ENCODE measurements around the gene DNAJC6.
A peak's percentile ranks its signal among the peaks of the same experiment; 100 is the strongest.

DNA sequence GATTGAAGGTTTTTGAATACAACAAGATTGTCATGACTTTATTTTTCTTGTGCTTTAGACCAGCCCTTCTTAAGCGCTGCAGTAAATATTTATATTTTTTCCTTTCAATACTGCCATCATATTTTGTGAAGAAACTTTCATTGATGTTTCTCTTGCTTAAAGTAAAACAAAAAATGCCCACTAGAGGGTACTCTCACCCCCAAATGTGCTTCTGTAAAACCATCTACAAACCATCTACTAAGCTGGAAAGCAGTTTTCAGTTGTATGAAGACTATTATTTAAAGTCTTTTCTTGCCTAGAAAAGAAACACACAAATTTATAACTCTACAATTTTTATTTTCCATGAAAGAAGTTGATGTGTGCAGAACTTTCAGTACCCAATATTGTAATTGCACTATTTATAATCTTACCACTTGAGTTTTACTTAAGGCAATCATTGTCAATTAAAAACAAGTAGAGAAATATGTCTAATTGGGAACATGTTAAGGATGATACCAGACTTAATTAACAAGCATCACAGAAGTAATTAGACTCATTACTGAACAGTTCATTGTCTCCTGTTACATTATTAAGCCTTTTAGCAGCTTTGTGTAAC lies 121.9 kb downstream of the DNAJC6 start:
- TF ChIP-seq, protein P1, sequence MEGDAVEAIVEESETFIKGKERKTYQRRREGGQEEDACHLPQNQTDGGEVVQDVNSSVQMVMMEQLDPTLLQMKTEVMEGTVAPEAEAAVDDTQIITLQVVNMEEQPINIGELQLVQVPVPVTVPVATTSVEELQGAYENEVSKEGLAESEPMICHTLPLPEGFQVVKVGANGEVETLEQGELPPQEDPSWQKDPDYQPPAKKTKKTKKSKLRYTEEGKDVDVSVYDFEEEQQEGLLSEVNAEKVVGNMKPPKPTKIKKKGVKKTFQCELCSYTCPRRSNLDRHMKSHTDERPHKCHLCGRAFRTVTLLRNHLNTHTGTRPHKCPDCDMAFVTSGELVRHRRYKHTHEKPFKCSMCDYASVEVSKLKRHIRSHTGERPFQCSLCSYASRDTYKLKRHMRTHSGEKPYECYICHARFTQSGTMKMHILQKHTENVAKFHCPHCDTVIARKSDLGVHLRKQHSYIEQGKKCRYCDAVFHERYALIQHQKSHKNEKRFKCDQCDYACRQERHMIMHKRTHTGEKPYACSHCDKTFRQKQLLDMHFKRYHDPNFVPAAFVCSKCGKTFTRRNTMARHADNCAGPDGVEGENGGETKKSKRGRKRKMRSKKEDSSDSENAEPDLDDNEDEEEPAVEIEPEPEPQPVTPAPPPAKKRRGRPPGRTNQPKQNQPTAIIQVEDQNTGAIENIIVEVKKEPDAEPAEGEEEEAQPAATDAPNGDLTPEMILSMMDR (IDR thresholded peaks at IDR 0.05; ENCODE audit: low read depth, low read length, poor library complexity, severe bottlenecking), result peak; percentile 58
- no peak for TF ChIP-seq EZH2phosphoT487 (IDR thresholded peaks at IDR 0.05; ENCODE audit: borderline replicate concordance, low read length)
